ENCODE results near the gene ARAF. TPM values are rescaled to one million over a fixed set of nuclear protein-coding genes. Genes with fewer than 3 reads are reported as not detected.
"Not testable (repeated sequence)": the region's sequence is repeated elsewhere in the genome, so short reads cannot be mapped to it uniquely, and the experiment has no call there.

The ARAF gene
- total RNA-seq = 30.2 and 41.2 TPM in 2 replicates

GRCh38 chrX:47560934-47561658 is at the start of gene ARAF:
ARAF (plus strand) TSS chrX:47561205; CDS start chrX:47562968, 1,763 bp downstream.
- no peaks in the 10 kb centered on the region for H3K36me3 ChIP-seq (ENCODE audit: control insufficient read depth, insufficient read depth, low read length)
- peak; percentile 94 for DNase-seq (ENCODE audit: low read depth)
- TF ChIP-seq CTCF (IDR thresholded peaks at IDR 0.05; ENCODE audit: insufficient read depth, low read length, poor library complexity, severe bottlenecking) = no peak
- H3K4me3 ChIP-seq (ENCODE audit: low read depth, low read length) = peak within 1 kb of the TSS; percentile 65
- H3K27me3 ChIP-seq (ENCODE audit: control insufficient read depth, insufficient read depth, low read length) = no peaks in the 10 kb centered on the region

- DNase-seq (ENCODE audit: low read depth); H3K27me3 ChIP-seq (ENCODE audit: control insufficient read depth, insufficient read depth, low read length); H3K4me3 ChIP-seq (ENCODE audit: low read depth, low read length); H3K36me3 ChIP-seq (ENCODE audit: control insufficient read depth, insufficient read depth, low read length): not testable (repeated sequence)
Observed at GRCh38 chrX:47512383-47512782, 48.6 kb upstream of the ARAF start.

- not testable (repeated sequence) for DNase-seq (ENCODE audit: low read depth); H3K27me3 ChIP-seq (ENCODE audit: control insufficient read depth, insufficient read depth, low read length); H3K36me3 ChIP-seq (ENCODE audit: control insufficient read depth, insufficient read depth, low read length)
- H3K4me3 ChIP-seq (ENCODE audit: low read depth, low read length) = peak overlapping the region; percentile 41
Observed at GRCh38 chrX:47513034-47513965, 47.7 kb upstream of the ARAF start.

- no peak for DNase-seq (ENCODE audit: low read depth)
- TF ChIP-seq CTCF (IDR thresholded peaks at IDR 0.05; ENCODE audit: insufficient read depth, low read length, poor library complexity, severe bottlenecking) = no peak
- H3K27me3 ChIP-seq (ENCODE audit: control insufficient read depth, insufficient read depth, low read length) = no peaks in the 10 kb centered on the region
- H3K4me3 ChIP-seq (ENCODE audit: low read depth, low read length) = no peak overlapping the region
- H3K36me3 ChIP-seq (ENCODE audit: control insufficient read depth, insufficient read depth, low read length) = no peaks in the 10 kb centered on the region
Observed at GRCh38 chrX:47514533-47515235, 46.3 kb upstream of the ARAF start.

GRCh38 chrX:47515941-47516665 is 44.9 kb upstream of the ARAF start:
- H3K27me3 ChIP-seq (ENCODE audit: control insufficient read depth, insufficient read depth, low read length) = no peaks in the 10 kb centered on the region
- TF ChIP-seq CTCF (IDR thresholded peaks at IDR 0.05; ENCODE audit: insufficient read depth, low read length, poor library complexity, severe bottlenecking) = no peak
- H3K4me3 ChIP-seq (ENCODE audit: low read depth, low read length) = no peak overlapping the region
- DNase-seq (ENCODE audit: low read depth) = peak; percentile 21
- H3K36me3 ChIP-seq (ENCODE audit: control insufficient read depth, insufficient read depth, low read length) = no peaks in the 10 kb centered on the region

- DNase-seq (ENCODE audit: low read depth) = no peak
- no peak overlapping the region for H3K4me3 ChIP-seq (ENCODE audit: low read depth, low read length)
- no peak for TF ChIP-seq CTCF (IDR thresholded peaks at IDR 0.05; ENCODE audit: insufficient read depth, low read length, poor library complexity, severe bottlenecking)
- H3K36me3 ChIP-seq (ENCODE audit: control insufficient read depth, insufficient read depth, low read length) = no peaks in the 10 kb centered on the region
- no peaks in the 10 kb centered on the region for H3K27me3 ChIP-seq (ENCODE audit: control insufficient read depth, insufficient read depth, low read length)
Observed at GRCh38 chrX:47518144-47518543, 42.9 kb upstream of the ARAF start.
